D341Med (cell line): ENCODE data around the gene CNOT1.

ENCODE experiments used
- DNase-seq: peaks from one replicate; pipeline ENCODE4 v3.0.0; 2012; ENCODE audit warnings: low spot score

Gene CNOT1

DNA sequence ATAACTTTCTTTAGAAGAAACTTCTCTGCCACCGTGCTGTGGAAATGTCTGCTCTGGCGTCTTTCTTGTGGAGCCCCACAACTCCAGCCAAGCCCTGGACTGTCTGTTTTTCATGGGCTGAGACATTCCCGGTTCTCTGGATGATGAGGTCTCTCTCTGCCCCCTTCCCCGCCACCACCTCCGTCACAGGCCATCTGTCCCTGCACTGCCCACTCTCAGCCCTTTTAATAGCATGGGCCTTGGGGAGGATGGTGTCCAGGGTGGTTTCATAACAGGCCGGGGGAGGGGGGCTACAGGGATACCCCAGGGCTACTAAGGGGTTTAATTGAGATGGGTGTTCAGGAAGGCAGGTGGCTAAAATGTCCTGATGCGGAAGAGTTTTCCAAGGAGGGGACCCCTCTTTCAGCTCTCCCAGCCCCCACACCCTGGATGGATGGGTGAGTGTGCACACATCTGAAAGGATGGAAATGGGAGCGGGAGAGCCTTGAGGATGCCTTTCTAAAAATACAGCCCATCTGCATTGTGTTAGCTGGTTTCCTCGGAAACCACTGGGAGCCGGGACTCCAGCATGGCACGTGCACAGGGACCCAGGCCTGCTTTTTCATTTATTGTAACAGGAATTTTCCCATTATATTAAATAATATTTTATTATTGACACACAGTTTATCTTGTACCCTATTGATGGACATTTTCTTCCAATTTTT lies 144.3 kb downstream of the CNOT1 start:
- no peak for DNase-seq

DNA sequence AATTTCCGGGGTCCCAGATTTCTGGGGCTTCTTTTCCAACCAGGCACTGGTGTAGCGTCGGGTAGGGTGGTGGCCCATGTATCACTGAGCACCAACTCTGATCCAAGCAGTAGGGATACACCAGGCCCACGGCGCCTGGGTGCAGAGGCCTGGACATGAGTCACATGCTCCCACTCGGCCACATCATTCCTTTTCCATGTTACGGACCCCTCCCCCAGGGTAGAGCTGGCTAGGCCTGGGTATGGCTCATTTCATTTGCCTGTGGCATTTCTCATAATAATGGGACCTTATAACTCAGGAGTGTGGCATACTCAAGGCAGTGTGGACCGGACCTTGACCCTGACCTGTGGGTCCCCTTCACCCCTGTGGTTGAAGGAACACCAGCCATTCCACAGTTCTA lies 147.7 kb downstream of the CNOT1 start:
- no peak for DNase-seq

DNA sequence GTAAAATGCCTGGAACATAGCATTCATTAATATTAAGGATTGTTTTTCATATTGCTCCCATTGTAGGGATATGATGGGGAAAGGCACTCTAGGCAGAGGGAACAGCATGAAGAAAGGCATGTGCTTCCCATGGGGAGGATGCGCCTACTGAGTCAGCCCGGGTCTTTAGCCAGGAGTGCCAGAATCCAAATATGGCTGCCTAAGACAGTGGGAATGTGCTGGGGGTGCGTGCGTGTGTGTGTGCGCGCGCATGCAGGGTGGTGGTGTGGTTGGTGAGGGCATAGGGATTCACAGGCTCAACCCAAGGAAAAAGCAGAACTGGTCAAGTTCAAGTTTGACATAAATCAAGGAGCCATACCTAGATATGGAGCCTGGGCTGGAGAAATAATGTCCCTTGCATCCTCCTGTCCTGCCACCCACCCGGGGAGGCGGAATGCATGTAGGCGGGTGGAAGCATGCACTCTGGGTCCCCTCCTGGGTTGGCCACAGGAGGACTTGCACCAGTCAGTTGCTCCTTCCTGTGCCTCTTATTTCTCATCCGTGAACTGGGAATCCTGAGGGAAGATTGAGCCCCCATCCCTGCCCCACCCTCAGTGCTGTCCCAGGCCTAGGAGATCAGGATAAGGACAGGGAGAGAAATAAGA lies 148.3 kb downstream of the CNOT1 start:
- DNase-seq = no peak

DNA sequence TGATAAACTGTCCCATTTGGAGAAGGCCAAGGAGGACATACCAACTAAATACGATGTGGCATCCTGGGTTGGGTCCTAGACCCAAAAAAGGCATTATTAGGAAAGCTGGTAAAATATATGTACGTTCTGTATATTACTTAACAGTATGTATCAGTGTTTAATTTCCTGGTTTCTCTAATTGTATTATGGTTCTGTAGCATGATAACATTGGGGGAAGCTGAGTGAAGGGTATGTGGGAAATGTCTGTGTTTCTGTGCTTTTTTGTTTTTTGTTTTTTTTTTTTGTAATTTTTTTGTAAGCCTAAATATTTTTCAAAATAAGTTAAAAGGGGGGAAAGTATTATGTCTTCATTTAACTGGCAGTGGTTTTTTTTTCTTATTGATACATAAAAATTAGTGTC lies 151.2 kb downstream of the CNOT1 start:
- no peak for DNase-seq

DNA sequence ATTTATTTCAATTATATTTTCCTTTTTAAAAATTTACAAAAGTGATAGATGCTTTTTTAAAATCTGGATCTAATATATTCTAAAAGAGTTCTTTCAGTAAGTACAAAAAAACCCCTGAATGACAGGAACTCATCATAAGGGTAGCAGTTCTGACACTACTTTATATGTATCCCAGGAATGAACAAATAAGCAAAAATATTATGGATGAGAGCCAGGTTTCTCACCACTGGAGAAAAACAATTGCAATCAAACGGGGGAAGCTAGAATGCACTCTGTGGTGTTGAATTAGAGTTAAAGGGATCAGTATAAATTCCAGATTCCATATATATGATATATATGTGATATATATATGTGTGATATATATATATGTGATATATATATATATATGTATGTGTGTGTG lies 152.8 kb downstream of the CNOT1 start:
- no peak for DNase-seq

DNA sequence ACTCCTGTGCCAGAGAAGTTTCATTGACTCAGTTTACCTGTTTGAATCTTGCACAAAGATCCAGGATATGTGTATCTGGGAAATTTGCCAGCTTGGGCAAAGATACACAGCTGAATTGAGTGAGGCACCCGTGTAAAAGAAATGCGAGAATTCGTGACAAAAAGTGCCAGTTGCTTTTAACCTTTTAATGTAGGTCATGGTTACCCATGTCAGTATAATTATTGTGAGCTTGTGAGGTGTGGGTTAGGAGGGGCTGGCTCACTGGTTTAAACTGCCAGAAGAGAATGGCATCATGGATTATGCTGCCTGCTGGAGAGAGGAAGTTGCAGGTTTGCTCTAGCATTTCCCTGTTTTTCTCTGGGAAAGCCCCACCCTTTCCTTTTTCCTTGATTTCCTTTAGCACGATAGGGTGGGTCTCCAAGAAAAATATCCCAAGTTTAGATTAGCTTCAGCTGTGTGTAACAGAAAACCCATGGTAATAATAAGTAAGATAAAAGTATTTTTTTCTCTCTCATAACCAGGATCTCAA lies 154.5 kb downstream of the CNOT1 start:
- no peak for DNase-seq

DNA sequence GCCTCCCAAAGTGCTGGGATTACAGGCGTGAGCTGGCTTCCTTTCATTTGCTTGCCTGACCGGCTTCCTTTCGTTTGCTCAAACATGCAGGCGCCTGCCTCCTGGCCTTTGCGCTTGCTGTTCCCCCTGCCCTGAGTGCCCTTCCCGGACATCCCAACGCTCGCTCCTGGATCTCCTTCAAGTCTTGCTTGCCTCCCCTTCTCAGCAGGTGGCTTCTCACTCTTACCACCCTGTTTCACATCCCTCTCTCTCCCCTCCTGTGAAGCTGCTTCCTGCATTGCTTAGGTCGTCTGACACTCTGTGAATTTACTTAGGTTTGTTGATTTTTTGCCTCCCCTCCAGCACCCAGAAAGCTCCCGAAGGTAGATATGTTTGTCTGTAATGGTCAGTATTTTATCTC lies 155.3 kb downstream of the CNOT1 start:
- DNase-seq = no peak

DNA sequence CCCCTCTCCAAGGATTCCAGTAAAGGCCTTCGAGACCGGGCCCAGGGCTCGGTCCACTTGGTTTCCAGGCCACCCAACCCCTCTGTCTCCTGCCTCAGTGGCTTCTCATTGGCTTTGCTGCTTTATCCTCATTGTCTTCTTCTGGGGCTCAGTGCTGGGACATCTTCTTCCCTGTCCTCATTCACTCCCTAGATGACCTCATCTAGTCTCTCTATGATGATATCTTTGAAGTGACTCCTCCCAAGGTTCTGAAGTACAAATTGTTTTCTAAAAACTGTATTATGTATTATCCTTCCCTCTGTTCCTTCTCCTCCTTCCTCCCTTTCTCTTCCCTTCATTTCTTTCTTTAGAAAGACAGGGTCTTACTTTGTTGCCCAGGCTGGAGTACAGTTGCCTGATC lies 156.8 kb downstream of the CNOT1 start:
- no peak for DNase-seq

DNA sequence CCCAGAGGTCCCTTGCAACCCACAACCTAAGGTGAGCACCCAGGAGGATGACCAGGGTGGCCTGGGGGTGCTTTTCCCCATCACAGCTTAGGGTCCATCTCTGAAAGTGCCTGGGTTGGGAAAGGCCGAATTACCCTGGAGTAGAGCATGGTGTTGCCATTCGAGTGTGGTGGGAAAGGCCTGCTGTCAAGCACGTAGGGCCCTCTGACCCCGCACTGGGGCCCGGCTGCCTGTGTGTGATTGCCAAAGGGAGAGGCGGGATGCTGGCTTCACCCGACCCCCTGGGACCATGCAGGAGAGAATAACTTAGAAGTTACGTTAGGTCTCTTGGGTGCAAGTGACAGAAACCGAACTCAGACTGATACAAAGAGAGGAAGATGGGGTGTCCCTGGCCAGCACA lies 157.4 kb downstream of the CNOT1 start:
- DNase-seq = no peak

DNA sequence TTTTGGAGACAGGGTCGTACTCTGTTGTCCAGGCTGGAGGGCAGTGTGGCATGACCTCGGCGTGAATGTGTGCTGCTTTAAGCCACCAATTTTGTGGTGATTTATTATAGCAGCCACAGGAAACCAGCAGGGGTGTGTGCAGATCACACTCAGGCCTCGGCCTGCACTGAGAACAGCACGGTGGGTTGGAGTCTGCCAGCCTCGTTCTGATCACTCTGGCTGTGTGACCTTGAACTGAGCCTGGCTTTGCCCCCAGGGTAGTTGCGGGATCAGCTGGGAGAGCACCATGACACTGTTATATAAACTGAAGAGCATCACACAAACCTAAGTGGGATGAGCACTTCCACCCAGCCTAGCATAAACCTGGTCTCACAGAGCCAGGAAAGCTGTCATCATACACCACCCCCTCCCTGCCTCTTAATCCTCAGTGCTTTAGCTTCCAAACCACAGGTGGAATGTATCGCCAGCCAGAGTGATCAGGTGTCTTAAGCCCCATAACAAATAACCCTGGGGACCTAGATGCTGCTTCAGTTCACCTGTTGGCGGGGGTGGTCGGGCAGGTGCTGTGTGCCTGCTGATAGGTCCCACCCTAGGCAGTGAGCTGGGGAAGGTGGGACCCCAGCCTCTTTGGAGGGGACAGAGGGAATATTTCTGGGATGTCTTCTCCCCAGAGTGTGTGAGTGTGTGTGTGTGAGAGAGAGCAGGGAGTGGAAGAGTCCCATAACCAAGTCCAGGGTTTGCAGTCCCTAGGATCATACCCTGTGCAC lies 158.2 kb downstream of the CNOT1 start:
- DNase-seq = no peak
